ENCODE data around the gene CHRNG.

GRCh38 chr2:232524771-232525170 is 14.7 kb upstream of the CHRNG start:
- no peak for TF ChIP-seq CTCF (conservative IDR thresholded peaks at IDR 0.05; ENCODE audit: low read length)
- TF ChIP-seq EZH2phosphoT487 (IDR thresholded peaks at IDR 0.05; ENCODE audit: borderline replicate concordance), result no peak

Data from Loucy (cell line).